ENCODE data around the gene SLC35F3. TPM values are rescaled to one million over a fixed set of nuclear protein-coding genes. Genes with fewer than 3 reads are reported as not detected.

Gene SLC35F3
- total RNA-seq, 1 donor from 2014 or later, result not detected

GRCh38 chr1:233983811-233984210 lies 79.3 kb downstream of the SLC35F3 start:
- H3K27ac Mint-ChIP-seq, result no peak overlapping the region
- no peaks in the 10 kb centered on the region for H3K4me1 Mint-ChIP-seq
- ATAC-seq (ENCODE audit: low read depth) (no peak), DNase-seq (no peak)
- no peak overlapping the region for H3K4me3 Mint-ChIP-seq
- ChIA-PET CTCF (no interaction called here), POLR2A (no interaction called here)
- TF ChIP-seq CTCF (IDR thresholded peaks at IDR 0.05), result no peak
- intact Hi-C loops (cut with micrococcal nuclease), result no loop called here
- H3K36me3 Mint-ChIP-seq (ENCODE audit: low read depth), result no peaks in the 10 kb centered on the region
- no peaks in the 10 kb centered on the region for H3K27me3 Mint-ChIP-seq
- H3K9me3 Mint-ChIP-seq, result no peaks in the 10 kb centered on the region

- H3K36me3 Mint-ChIP-seq (ENCODE audit: low read depth), result no peaks in the 10 kb centered on the region
- intact Hi-C loops (cut with micrococcal nuclease), result no loop called here
- no peak for TF ChIP-seq CTCF (IDR thresholded peaks at IDR 0.05)
- no peak overlapping the region for H3K4me3 Mint-ChIP-seq
- POLR2A ChIA-PET, result no interaction called here
- H3K4me1 Mint-ChIP-seq, result no peaks in the 10 kb centered on the region
- no peak for DNase-seq
- CTCF ChIA-PET, result no interaction called here
- H3K9me3 Mint-ChIP-seq, result no peaks in the 10 kb centered on the region
- H3K27ac Mint-ChIP-seq, result no peak overlapping the region
- ATAC-seq (ENCODE audit: low read depth), result no peak
- H3K27me3 Mint-ChIP-seq, result peaks cover 3% of the 10 kb centered on the region
Measured at GRCh38 chr1:233988963-233989696, 84.7 kb downstream of the SLC35F3 start.

- ChIA-PET POLR2A (no interaction called here), CTCF (no interaction called here)
- H3K27ac Mint-ChIP-seq, result no peak overlapping the region
- no peak for ATAC-seq (ENCODE audit: low read depth)
- no peaks in the 10 kb centered on the region for H3K4me1 Mint-ChIP-seq
- H3K9me3 Mint-ChIP-seq, result no peaks in the 10 kb centered on the region
- TF ChIP-seq CTCF (IDR thresholded peaks at IDR 0.05), result no peak
- no peak for DNase-seq
- no peak overlapping the region for H3K4me3 Mint-ChIP-seq
- intact Hi-C loops (cut with micrococcal nuclease), result no loop called here
- no peaks in the 10 kb centered on the region for H3K36me3 Mint-ChIP-seq (ENCODE audit: low read depth)
- H3K27me3 Mint-ChIP-seq, result peaks cover 3% of the 10 kb centered on the region
Measured at GRCh38 chr1:233990486-233990885, 86.0 kb downstream of the SLC35F3 start.

- DNase-seq (no peak), ATAC-seq (ENCODE audit: low read depth) (no peak)
- H3K27me3 Mint-ChIP-seq, result peaks cover 5% of the 10 kb centered on the region
- H3K4me3 Mint-ChIP-seq, result no peak overlapping the region
- no peaks in the 10 kb centered on the region for H3K36me3 Mint-ChIP-seq (ENCODE audit: low read depth)
- POLR2A ChIA-PET, result no interaction called here
- CTCF ChIA-PET, result no interaction called here
- intact Hi-C loops (cut with micrococcal nuclease), result no loop called here
- no peak overlapping the region for H3K27ac Mint-ChIP-seq
- H3K4me1 Mint-ChIP-seq, result no peaks in the 10 kb centered on the region
- H3K9me3 Mint-ChIP-seq, result no peaks in the 10 kb centered on the region
- TF ChIP-seq CTCF (IDR thresholded peaks at IDR 0.05), result no peak
Measured at GRCh38 chr1:233993651-233994050, 89.2 kb downstream of the SLC35F3 start.

- TF ChIP-seq CTCF (IDR thresholded peaks at IDR 0.05), result no peak
- Mint-ChIP-seq H3K4me1 (no peaks in the 10 kb centered on the region), H3K27ac (no peak overlapping the region), H3K4me3 (no peak overlapping the region), H3K9me3 (no peaks in the 10 kb centered on the region), H3K27me3 (peaks cover 5% of the 10 kb centered on the region), H3K36me3 (ENCODE audit: low read depth) (no peaks in the 10 kb centered on the region)
- ChIA-PET POLR2A (no interaction called here), CTCF (no interaction called here)
- intact Hi-C loops (cut with micrococcal nuclease), result no loop called here
- DNase-seq (no peak), ATAC-seq (ENCODE audit: low read depth) (no peak)
Measured at GRCh38 chr1:233994112-233994511, 89.6 kb downstream of the SLC35F3 start.
